ENCODE data around the gene MLH3. TPM values are rescaled to one million over a fixed set of nuclear protein-coding genes. Genes with fewer than 3 reads are reported as not detected.

MLH3 gene
- total RNA-seq, 1 donor from 2014 or later = 17.2 TPM

DNA sequence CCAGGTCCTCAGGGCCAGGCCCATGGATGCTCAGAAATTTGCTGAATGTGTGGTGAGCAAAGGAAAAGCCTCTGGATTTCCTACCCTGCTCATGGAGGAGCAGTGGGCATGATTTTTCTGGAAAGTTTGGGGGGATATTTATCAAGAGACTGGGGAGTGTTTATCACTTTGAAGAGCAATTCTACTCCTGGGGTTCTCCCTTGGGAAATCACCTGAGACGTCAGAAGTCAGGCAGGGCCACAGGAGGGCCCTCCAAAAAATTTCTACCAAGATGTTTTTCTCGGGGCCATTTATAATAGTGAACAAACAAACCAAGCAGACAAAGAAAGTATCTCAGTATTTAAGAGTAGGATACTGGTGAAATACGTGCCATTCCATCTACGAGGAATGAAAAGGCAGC is 68.6 kb downstream of the MLH3 start:
- Mint-ChIP-seq H3K27ac (ENCODE audit: unreplicated experiment) (peak overlapping the region; percentile 67), H3K9me3 (ENCODE audit: unreplicated experiment) (no peaks in the 10 kb centered on the region), H3K4me3 (ENCODE audit: unreplicated experiment) (no peak overlapping the region), H3K36me3 (ENCODE audit: low read depth, unreplicated experiment) (peaks cover 2% of the 10 kb centered on the region), H3K4me1 (ENCODE audit: unreplicated experiment) (peaks cover 36% of the 10 kb centered on the region), H3K27me3 (ENCODE audit: unreplicated experiment) (peaks cover 14% of the 10 kb centered on the region)
- no peak for TF ChIP-seq CTCF (IDR thresholded peaks at IDR 0.05; ENCODE audit: unreplicated experiment)
- DNase-seq (ENCODE audit: low spot score) = no peak

DNA sequence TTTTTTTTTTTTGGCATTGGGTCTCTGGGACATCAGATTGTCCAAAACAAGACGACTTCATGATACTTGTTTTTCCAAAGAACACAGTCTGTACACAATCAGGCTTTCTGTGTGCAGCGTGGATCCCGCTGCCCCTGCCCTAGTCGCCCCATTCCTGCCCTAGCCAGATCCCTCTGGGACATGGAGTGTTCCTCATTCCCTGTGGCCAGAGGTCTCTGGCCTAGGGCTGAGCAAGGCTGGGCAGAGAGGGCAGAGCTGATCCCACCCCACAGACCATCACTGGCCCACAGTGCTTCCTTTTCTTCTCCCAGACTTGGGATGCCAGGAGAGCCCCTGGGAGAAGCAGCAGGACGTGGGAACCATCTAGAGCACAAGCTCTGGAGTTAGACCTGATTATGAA is 69.4 kb downstream of the MLH3 start:
- TF ChIP-seq CTCF (IDR thresholded peaks at IDR 0.05; ENCODE audit: unreplicated experiment) = no peak
- Mint-ChIP-seq H3K27me3 (ENCODE audit: unreplicated experiment) (peaks cover 12% of the 10 kb centered on the region), H3K36me3 (ENCODE audit: low read depth, unreplicated experiment) (peaks cover 2% of the 10 kb centered on the region), H3K27ac (ENCODE audit: unreplicated experiment) (peak overlapping the region; percentile 36), H3K4me3 (ENCODE audit: unreplicated experiment) (no peak overlapping the region), H3K4me1 (ENCODE audit: unreplicated experiment) (peaks cover 33% of the 10 kb centered on the region), H3K9me3 (ENCODE audit: unreplicated experiment) (no peaks in the 10 kb centered on the region)
- no peak for DNase-seq (ENCODE audit: low spot score)

DNA sequence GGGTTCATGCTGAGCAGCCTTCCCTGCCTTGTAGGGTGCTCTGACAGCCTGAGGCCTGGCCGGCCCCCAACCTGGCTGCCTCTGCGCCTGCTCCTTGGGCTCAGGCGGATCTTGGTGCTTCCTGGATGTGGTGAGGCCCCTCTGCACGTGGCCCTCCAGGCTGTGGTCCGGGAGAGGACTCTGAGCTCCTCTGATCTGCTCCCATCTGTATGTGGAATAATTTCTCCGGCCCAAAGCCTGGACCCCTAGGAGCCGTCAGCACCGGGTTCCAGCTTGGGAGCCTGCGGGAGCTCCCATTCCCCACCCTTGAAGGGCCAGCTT is 69.8 kb downstream of the MLH3 start:
- no peak overlapping the region for H3K4me3 Mint-ChIP-seq (ENCODE audit: unreplicated experiment)
- H3K27ac Mint-ChIP-seq (ENCODE audit: unreplicated experiment) = peak overlapping the region; percentile 36
- H3K27me3 Mint-ChIP-seq (ENCODE audit: unreplicated experiment) = peaks cover 13% of the 10 kb centered on the region
- H3K4me1 Mint-ChIP-seq (ENCODE audit: unreplicated experiment) = peaks cover 34% of the 10 kb centered on the region
- H3K36me3 Mint-ChIP-seq (ENCODE audit: low read depth, unreplicated experiment) = peaks cover 2% of the 10 kb centered on the region
- no peak for TF ChIP-seq CTCF (IDR thresholded peaks at IDR 0.05; ENCODE audit: unreplicated experiment)
- no peak for DNase-seq (ENCODE audit: low spot score)
- H3K9me3 Mint-ChIP-seq (ENCODE audit: unreplicated experiment) = no peaks in the 10 kb centered on the region

- no peak for TF ChIP-seq CTCF (IDR thresholded peaks at IDR 0.05; ENCODE audit: unreplicated experiment)
- Mint-ChIP-seq H3K27me3 (ENCODE audit: unreplicated experiment) (peaks cover 18% of the 10 kb centered on the region), H3K36me3 (ENCODE audit: low read depth, unreplicated experiment) (peaks cover 5% of the 10 kb centered on the region), H3K27ac (ENCODE audit: unreplicated experiment) (no peak overlapping the region), H3K9me3 (ENCODE audit: unreplicated experiment) (no peaks in the 10 kb centered on the region), H3K4me3 (ENCODE audit: unreplicated experiment) (no peak overlapping the region), H3K4me1 (ENCODE audit: unreplicated experiment) (peaks cover 37% of the 10 kb centered on the region)
- DNase-seq (ENCODE audit: low spot score) = no peak
Measured at GRCh38 chr14:74980731-74981461, 70.4 kb downstream of the MLH3 start.

- TF ChIP-seq CTCF (IDR thresholded peaks at IDR 0.05; ENCODE audit: unreplicated experiment) = no peak
- H3K4me1 Mint-ChIP-seq (ENCODE audit: unreplicated experiment) = peaks cover 37% of the 10 kb centered on the region
- peaks cover 5% of the 10 kb centered on the region for H3K36me3 Mint-ChIP-seq (ENCODE audit: low read depth, unreplicated experiment)
- H3K27ac Mint-ChIP-seq (ENCODE audit: unreplicated experiment) = no peak overlapping the region
- H3K4me3 Mint-ChIP-seq (ENCODE audit: unreplicated experiment) = no peak overlapping the region
- no peaks in the 10 kb centered on the region for H3K9me3 Mint-ChIP-seq (ENCODE audit: unreplicated experiment)
- DNase-seq (ENCODE audit: low spot score) = no peak
- peaks cover 17% of the 10 kb centered on the region for H3K27me3 Mint-ChIP-seq (ENCODE audit: unreplicated experiment)
Measured at GRCh38 chr14:74980398-74980730, 70.9 kb downstream of the MLH3 start.
